ENCODE data around the gene NUCB1.
"Not testable (repeated sequence)": the region's sequence is repeated elsewhere in the genome, so short reads cannot be mapped to it uniquely, and the experiment has no call there.

NUCB1 gene

DNA sequence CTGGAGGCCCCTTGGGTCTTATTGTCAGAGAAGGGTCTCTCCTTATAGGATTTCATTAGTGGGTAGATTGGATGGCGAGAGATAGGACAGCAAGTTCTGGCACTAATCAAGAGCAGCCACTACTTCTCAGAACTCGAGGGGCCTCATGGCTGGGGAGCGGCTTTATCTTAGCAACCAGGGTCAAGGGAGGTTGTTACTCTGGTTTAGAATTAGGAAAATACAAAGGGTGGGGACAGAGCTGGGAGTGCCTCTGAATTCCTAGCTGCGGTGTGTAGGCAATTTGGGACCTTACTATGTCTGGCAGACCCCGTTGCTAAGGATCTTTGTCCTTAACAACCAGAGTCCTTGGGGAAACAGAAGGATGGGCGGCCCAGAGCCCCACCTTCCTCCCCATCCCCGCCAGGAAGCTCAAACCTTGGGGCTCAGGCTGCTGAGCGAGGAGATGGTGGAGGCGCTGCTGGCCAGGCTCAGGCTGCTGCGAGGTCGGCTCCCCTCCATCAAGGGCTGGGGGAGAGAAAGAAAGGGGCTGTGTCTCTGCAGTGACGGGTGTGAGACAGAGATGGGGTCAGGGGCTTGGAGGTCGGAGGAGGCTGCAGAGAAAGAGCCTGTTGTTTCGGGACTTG is 32.9 kb upstream of the NUCB1 start:
- no peaks in the 10 kb centered on the region for H3K36me3 ChIP-seq (ENCODE audit: control insufficient read depth, insufficient read depth, low read length)
- H3K4me3 ChIP-seq (replicated peaks; ENCODE audit: low read depth, low read length) = no peak overlapping the region
- DNase-seq (ENCODE audit: extremely low read depth, insufficient read length) = no peak
- H3K27me3 ChIP-seq (replicated peaks; ENCODE audit: control insufficient read depth, insufficient read depth, low read length) = no peaks in the 10 kb centered on the region
- TF ChIP-seq, protein P1, sequence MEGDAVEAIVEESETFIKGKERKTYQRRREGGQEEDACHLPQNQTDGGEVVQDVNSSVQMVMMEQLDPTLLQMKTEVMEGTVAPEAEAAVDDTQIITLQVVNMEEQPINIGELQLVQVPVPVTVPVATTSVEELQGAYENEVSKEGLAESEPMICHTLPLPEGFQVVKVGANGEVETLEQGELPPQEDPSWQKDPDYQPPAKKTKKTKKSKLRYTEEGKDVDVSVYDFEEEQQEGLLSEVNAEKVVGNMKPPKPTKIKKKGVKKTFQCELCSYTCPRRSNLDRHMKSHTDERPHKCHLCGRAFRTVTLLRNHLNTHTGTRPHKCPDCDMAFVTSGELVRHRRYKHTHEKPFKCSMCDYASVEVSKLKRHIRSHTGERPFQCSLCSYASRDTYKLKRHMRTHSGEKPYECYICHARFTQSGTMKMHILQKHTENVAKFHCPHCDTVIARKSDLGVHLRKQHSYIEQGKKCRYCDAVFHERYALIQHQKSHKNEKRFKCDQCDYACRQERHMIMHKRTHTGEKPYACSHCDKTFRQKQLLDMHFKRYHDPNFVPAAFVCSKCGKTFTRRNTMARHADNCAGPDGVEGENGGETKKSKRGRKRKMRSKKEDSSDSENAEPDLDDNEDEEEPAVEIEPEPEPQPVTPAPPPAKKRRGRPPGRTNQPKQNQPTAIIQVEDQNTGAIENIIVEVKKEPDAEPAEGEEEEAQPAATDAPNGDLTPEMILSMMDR (IDR thresholded peaks at IDR 0.05; ENCODE audit: insufficient read depth, low read length, poor library complexity, severe bottlenecking) = no peak

DNA sequence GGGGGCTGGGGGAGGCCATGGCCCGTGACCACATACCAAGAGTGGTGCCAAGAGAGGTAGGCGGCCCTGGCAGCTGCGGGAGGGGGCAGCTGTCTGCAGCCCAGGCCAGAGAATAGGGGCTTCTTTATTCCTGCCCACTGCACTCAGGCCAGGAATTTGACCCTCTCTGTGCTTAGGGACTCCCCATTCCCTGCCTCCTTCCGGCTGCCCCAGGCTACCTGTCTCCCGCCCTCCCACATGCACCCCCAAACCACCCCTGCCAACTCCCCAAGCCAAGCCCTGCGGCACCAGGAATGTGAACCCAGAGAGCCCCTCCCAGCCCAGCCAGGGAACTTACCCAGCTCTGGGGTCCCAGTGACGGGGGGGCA is 32.4 kb upstream of the NUCB1 start:
- Histone ChIP-seq H3K4me3 (replicated peaks; ENCODE audit: low read depth, low read length) (no peak overlapping the region), H3K27me3 (replicated peaks; ENCODE audit: control insufficient read depth, insufficient read depth, low read length) (no peaks in the 10 kb centered on the region), H3K36me3 (ENCODE audit: control insufficient read depth, insufficient read depth, low read length) (no peaks in the 10 kb centered on the region)
- DNase-seq (ENCODE audit: extremely low read depth, insufficient read length) = no peak
- TF ChIP-seq, protein P1 (IDR thresholded peaks at IDR 0.05; ENCODE audit: insufficient read depth, low read length, poor library complexity, severe bottlenecking) = no peak

DNA sequence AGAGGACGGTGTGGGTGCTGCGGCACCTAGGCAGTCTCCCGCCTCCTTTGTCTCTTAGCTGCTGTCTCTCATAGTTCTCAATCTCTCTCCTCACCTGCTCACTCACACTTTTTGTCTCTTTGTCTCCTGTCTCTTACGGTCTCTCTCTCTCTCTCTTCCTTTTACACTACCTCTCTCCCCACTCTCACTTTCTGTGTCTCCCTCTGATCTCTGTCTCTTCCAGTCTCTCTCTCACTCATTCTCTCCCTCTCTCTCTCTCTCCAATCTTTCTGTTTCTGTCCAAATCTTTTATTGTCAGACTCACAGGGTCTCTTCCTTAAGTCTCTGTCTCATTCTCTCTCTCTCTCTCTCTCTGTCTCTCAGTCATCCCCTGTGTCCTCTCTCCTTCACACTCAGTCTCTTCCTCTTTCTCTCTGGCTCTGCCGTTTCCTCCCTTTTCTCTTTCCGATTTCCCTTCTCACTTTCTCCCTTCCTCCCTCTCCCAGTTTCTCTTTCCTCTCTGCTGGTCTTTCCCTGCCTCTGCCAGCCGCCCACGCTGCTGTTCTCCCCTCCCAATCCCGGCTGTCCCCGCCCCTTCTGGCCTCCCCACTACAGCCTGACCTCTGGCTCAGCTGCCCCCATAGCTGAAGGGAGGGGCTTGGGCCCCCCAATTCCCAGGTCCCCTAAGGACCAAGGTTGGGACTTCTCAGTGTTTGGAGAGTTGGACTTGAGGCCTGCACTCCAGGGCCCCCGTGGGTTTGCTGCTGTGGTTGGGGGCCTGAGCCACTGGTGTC is 31.8 kb upstream of the NUCB1 start, which contains the start of gene PLEKHA4:
PLEKHA4 (minus strand) TSS at position 504 of the 773 bp plus-strand sequence. CDS start 997 bp downstream, outside the sequence.
- no peak within 1 kb of the TSS for H3K4me3 ChIP-seq (replicated peaks; ENCODE audit: low read depth, low read length)
- H3K36me3 ChIP-seq (ENCODE audit: control insufficient read depth, insufficient read depth, low read length) = no peaks in the 10 kb centered on the region
- TF ChIP-seq, protein P1 (IDR thresholded peaks at IDR 0.05; ENCODE audit: insufficient read depth, low read length, poor library complexity, severe bottlenecking) = no peak
- no peak for DNase-seq (ENCODE audit: extremely low read depth, insufficient read length)
- H3K27me3 ChIP-seq (replicated peaks; ENCODE audit: control insufficient read depth, insufficient read depth, low read length) = no peaks in the 10 kb centered on the region

DNA sequence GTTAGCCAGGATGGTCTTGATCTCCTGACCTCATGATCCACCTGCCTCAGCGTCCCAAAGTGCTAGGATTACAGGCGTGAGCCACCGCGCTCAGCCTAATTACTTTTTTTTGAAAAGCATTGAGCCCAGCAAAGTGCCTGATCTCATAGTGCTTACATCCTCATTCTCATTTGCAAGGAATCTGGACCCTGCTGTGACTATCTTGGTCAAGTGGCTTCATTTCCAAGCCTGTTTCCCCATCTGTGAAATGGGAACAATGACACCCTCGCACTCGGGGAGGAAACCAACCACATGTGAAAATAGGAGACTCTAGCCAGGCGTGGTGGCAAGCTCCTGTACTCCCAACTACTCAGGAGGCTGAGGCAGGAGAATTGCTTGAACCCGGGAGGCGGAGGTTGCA is 30.1 kb upstream of the NUCB1 start:
- Histone ChIP-seq H3K36me3 (ENCODE audit: control insufficient read depth, insufficient read depth, low read length) (peaks cover 13% of the 10 kb centered on the region), H3K27me3 (replicated peaks; ENCODE audit: control insufficient read depth, insufficient read depth, low read length) (no peaks in the 10 kb centered on the region), H3K4me3 (replicated peaks; ENCODE audit: low read depth, low read length) (no peak overlapping the region)
- no peak for DNase-seq (ENCODE audit: extremely low read depth, insufficient read length)
- TF ChIP-seq, protein P1 (IDR thresholded peaks at IDR 0.05; ENCODE audit: insufficient read depth, low read length, poor library complexity, severe bottlenecking) = no peak

DNA sequence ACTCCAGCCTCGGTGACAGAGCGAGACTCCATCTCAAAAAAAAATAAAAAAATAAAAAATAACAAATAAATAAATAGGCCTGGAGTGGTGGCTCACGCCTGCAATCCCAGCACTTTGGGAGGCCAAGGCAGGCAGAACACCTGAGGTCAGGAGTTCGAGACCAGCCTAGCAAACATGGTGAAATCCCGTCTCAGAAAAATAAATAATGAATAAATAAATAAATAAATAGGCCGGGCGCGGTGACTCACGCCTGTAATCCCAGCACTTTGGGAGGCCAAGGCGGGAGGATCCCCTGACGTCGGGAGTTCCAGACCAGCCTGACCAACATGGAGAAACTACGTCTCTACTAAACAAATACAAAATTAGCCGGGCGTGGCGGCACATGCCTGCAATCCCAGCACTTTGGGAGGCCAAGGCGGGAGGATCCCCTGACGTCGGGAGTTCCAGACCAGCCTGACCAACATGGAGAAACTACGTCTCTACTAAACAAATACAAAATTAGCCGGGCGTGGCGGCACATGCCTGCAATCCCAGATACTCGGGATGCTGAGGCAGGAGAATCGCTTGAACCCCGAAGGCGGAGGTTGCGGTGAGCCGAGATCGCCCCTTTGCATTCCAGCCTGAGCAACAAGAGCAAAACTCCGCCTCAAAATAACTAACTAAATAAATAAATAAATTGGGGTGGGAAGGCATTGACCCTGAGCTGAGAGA is 28.5 kb upstream of the NUCB1 start:
- H3K27me3 ChIP-seq (replicated peaks; ENCODE audit: control insufficient read depth, insufficient read depth, low read length); H3K4me3 ChIP-seq (replicated peaks; ENCODE audit: low read depth, low read length); DNase-seq (ENCODE audit: extremely low read depth, insufficient read length): not testable (repeated sequence)
- H3K36me3 ChIP-seq (ENCODE audit: control insufficient read depth, insufficient read depth, low read length) = peaks cover 16% of the 10 kb centered on the region
